OCI-LY7 (cell line): ENCODE measurements around the gene RASSF5.

Experiments
- EZH2phosphoT487 ChIP-seq: fragments of 200-600 bp; sonication (generic); IDR thresholded peaks from 2 replicates; pipeline ENCODE4 v1.6.1; 2018; ENCODE audit warnings: low read depth, borderline replicate concordance, mild to moderate bottlenecking, mixed run types, antibody characterized with exemption, low read length, moderate library complexity, mixed read lengths
- TF ChIP-seq, protein P1 (sequence below): fragments of 200-600 bp; sonication (generic); conservative IDR thresholded peaks from 2 replicates; pipeline ENCODE4 v1.5.1; 2014; ENCODE audit warnings: mild to moderate bottlenecking, antibody characterized with exemption, low read length, moderate library complexity, mixed read lengths

DNA sequence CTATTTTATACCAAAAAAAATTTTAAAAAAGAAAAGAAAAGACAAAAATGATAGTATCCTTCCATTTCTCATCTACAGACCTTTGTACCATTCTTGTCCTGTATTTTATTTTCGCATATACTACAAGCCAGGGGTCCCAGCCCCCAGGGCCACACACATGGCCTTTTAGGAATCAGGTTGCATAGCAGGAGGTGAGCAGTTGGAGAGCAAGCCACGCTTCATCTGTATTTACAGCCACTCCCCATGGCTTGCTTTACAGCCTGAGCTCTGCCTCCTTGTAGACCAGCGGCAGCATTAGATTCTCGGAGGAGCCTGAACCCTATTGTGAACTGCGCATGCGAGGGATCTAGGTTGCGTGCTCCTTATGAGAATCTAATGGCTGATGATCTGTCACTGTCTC is 39.8 kb downstream of the RASSF5 start:
- TF ChIP-seq, protein P1, sequence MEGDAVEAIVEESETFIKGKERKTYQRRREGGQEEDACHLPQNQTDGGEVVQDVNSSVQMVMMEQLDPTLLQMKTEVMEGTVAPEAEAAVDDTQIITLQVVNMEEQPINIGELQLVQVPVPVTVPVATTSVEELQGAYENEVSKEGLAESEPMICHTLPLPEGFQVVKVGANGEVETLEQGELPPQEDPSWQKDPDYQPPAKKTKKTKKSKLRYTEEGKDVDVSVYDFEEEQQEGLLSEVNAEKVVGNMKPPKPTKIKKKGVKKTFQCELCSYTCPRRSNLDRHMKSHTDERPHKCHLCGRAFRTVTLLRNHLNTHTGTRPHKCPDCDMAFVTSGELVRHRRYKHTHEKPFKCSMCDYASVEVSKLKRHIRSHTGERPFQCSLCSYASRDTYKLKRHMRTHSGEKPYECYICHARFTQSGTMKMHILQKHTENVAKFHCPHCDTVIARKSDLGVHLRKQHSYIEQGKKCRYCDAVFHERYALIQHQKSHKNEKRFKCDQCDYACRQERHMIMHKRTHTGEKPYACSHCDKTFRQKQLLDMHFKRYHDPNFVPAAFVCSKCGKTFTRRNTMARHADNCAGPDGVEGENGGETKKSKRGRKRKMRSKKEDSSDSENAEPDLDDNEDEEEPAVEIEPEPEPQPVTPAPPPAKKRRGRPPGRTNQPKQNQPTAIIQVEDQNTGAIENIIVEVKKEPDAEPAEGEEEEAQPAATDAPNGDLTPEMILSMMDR = no peak
- no peak for TF ChIP-seq EZH2phosphoT487
